ENCODE results near the gene NAP1L4. TPM values are rescaled to one million over a fixed set of nuclear protein-coding genes. Genes with fewer than 3 reads are reported as not detected.

The NAP1L4 gene
- total and polyA plus RNA-seq, 2 of the 8 experiments (the other 6 are each of a cell fraction or from before 2014, with no cell fraction given), result 75.8 to 194 TPM

DNA sequence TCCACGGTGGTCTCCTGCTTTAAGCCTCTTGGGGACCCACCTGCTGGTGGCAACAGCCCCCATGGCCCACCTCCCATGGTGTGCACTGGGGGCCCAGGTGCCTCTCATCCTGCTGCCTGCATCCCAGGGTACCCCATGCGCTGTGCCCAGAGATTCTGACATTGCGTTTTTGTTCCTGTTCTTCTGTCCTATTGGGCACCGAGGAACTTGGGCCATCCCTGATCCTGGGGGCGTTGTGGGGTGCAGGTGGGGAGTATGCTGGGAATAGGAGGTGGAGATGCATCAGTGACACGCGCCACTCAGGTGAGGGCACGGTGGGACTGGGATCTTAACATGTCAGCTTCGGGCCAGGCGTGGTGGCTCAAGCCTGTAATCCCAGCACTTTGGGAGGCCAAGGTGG, 12.4 kb upstream of the NAP1L4 start (continued):
- TF ChIP-seq BACH1 (IDR thresholded peaks at IDR 0.05; ENCODE audit: low read length) (no peak), KDM5A (IDR thresholded peaks at IDR 0.05; ENCODE audit: low read length) (no peak), SUZ12 (IDR thresholded peaks at IDR 0.05; ENCODE audit: low read length) (no peak), CREB1 (IDR thresholded peaks at IDR 0.05) (no peak), BRCA1 (IDR thresholded peaks at IDR 0.05; ENCODE audit: low read depth, low read length) (no peak), SP1 (IDR thresholded peaks at IDR 0.05; ENCODE audit: low read depth, low read length) (no peak), CBX8 (IDR thresholded peaks at IDR 0.05; ENCODE audit: borderline replicate concordance, low read depth, low read length) (no peak), CEBPB (IDR thresholded peaks at IDR 0.05; ENCODE audit: low read depth, low read length) (no peak)
- TF ChIP-seq, protein P1, sequence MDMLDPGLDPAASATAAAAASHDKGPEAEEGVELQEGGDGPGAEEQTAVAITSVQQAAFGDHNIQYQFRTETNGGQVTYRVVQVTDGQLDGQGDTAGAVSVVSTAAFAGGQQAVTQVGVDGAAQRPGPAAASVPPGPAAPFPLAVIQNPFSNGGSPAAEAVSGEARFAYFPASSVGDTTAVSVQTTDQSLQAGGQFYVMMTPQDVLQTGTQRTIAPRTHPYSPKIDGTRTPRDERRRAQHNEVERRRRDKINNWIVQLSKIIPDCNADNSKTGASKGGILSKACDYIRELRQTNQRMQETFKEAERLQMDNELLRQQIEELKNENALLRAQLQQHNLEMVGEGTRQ (IDR thresholded peaks at IDR 0.05; ENCODE audit: low read length), result no peak

All from H1 (cell line).